ENCODE data around the gene CELF2. TPM values are rescaled to one million over a fixed set of nuclear protein-coding genes. Genes with fewer than 3 reads are reported as not detected.
"Not testable (repeated sequence)": the region's sequence is repeated elsewhere in the genome, so short reads cannot be mapped to it uniquely, and the experiment has no call there.

Gene CELF2
- total RNA-seq, result 4.0 and 6.4 TPM in 2 replicates

GRCh38 chr10:11017570-11018431 is at the start of gene CELF2:
Gene CELF2, plus strand, starts transcription at chr10:11017872. Its CDS starts 218 bp downstream, at chr10:11018090.
- no peak for DNase-seq (ENCODE audit: low read depth)

- DNase-seq (ENCODE audit: low read depth), result no peak
Observed at GRCh38 chr10:10968257-10968588, 49.4 kb upstream of the CELF2 start.

GRCh38 chr10:10973310-10973709 is 44.4 kb upstream of the CELF2 start:
- no peak for DNase-seq (ENCODE audit: low read depth)

- no peak for DNase-seq (ENCODE audit: low read depth)
Observed at GRCh38 chr10:10975647-10976046, 42.0 kb upstream of the CELF2 start.

- no peak for DNase-seq (ENCODE audit: low read depth)
Observed at GRCh38 chr10:10976652-10977051, 41.0 kb upstream of the CELF2 start.

- DNase-seq (ENCODE audit: low read depth), result no peak
Observed at GRCh38 chr10:10977226-10977956, 40.3 kb upstream of the CELF2 start.

- DNase-seq (ENCODE audit: low read depth), result no peak
Observed at GRCh38 chr10:10977978-10978377, 39.7 kb upstream of the CELF2 start.

GRCh38 chr10:10985361-10985760 is 32.3 kb upstream of the CELF2 start:
- DNase-seq (ENCODE audit: low read depth), result no peak

GRCh38 chr10:10986606-10987005 is 31.1 kb upstream of the CELF2 start:
- DNase-seq (ENCODE audit: low read depth), result no peak

GRCh38 chr10:10987111-10987510 is 30.6 kb upstream of the CELF2 start:
- DNase-seq (ENCODE audit: low read depth), result no peak

- DNase-seq (ENCODE audit: low read depth), result no peak
Observed at GRCh38 chr10:10989669-10990068, 28.0 kb upstream of the CELF2 start.

- no peak for DNase-seq (ENCODE audit: low read depth)
Observed at GRCh38 chr10:10991144-10991543, 26.5 kb upstream of the CELF2 start.

- DNase-seq (ENCODE audit: low read depth), result no peak
Observed at GRCh38 chr10:10992072-10992471, 25.6 kb upstream of the CELF2 start.

GRCh38 chr10:10992961-10993714 is 24.5 kb upstream of the CELF2 start:
- DNase-seq (ENCODE audit: low read depth), result no peak

GRCh38 chr10:10993785-10994184 is 23.9 kb upstream of the CELF2 start:
- no peak for DNase-seq (ENCODE audit: low read depth)

- no peak for DNase-seq (ENCODE audit: low read depth)
Observed at GRCh38 chr10:10994360-10994759, 23.3 kb upstream of the CELF2 start.

GRCh38 chr10:10995120-10995519 is 22.6 kb upstream of the CELF2 start:
- no peak for DNase-seq (ENCODE audit: low read depth)

GRCh38 chr10:10996966-10997620 is 20.6 kb upstream of the CELF2 start:
- no peak for DNase-seq (ENCODE audit: low read depth)

GRCh38 chr10:10999501-10999900 is 18.2 kb upstream of the CELF2 start:
- not testable (repeated sequence) for DNase-seq (ENCODE audit: low read depth)

GRCh38 chr10:11002485-11002884 is 15.2 kb upstream of the CELF2 start:
- DNase-seq (ENCODE audit: low read depth), result no peak

- no peak for DNase-seq (ENCODE audit: low read depth)
Observed at GRCh38 chr10:11002916-11003315, 14.8 kb upstream of the CELF2 start.

- DNase-seq (ENCODE audit: low read depth), result no peak
Observed at GRCh38 chr10:11003679-11004078, 14.0 kb upstream of the CELF2 start.

All from renal cortical epithelial cell (primary cell).